HepG2 (cell line): ENCODE measurements around the gene GOLT1A. TPM values are rescaled to one million over a fixed set of nuclear protein-coding genes. Genes with fewer than 3 reads are reported as not detected.

Source experiments
- ATAC-seq: fragments of 200-7000 bp; cut with Tn5 transposase; 3 replicates; pipeline ENCODE4 v1.9.1; 2020; ENCODE audit warnings: mild to moderate bottlenecking, moderate library complexity
- BruUV-seq: library from RNA; stranded (reverse); fragments of 400-500 nt; replicated peaks from 2 replicates; lab custom pipeline; 2021; lab: Mats Ljungman, UMichigan
- CTCF ChIA-PET: fragments of 300-600 bp; formaldehyde crosslinking; extraction: SDS; loops from one replicate; lab custom pipeline; 2021; ENCODE audit warnings: low total read pairs, inconsistent platforms, low intra/inter-chr PET ratio; lab: Yijun Ruan, JAX
- POLR2A ChIA-PET: fragments of 350-600 bp; sonication (Branson Sonifier 250); formaldehyde crosslinking; loops from one replicate; lab custom pipeline; 2020; ENCODE audit warnings: antibody characterized with exemption, inconsistent platforms; lab: Yijun Ruan, JAX
- DNase-seq: peaks from one replicate; pipeline ENCODE4 v3.0.0-alpha.2; 2015; ENCODE audit warnings: low spot score
- FAIRE-seq: peaks from 3 replicates; lab custom pipeline; 2011; peaks lifted over from hg19 to GRCh38; lab: Jason Lieb, UNC
- H2AFZ ChIP-seq: one replicate; pipeline ENCODE4 v1.6.1; 2011; ENCODE audit warnings: low read length, inconsistent platforms
- H3K27ac ChIP-seq: fragments of 300-600 bp; 3 replicates; pipeline ENCODE4 v1.8.0; 2011; ENCODE audit warnings: mixed run types, mild to moderate bottlenecking, mixed read lengths, low read length, inconsistent platforms; ENCODE audit not compliant: insufficient read depth; ENCODE audit errors: extremely low read length
- H3K27me3 ChIP-seq, 2 experiments: fragments of 200-600 bp in 1 of 2; 2 replicates in 1 of 2; 3 replicates in 1 of 2; pipeline versions ENCODE4 v1.6.0 to v1.8.0; 2011; ENCODE audit warnings: low read length in 2 of 2, mild to moderate bottlenecking in 2 of 2, moderate library complexity in 2 of 2, inconsistent platforms in 1 of 2; ENCODE audit not compliant: insufficient read depth in 2 of 2, control insufficient read depth in 1 of 2
- H3K36me3 ChIP-seq, 2 experiments: fragments of 200-600 bp in 1 of 2; replicated peaks in 1 of 2; 2 replicates in 1 of 2; 3 replicates in 1 of 2; pipeline versions ENCODE4 v1.5.1 to v1.8.0; 2011; ENCODE audit warnings: low read length in 2 of 2, inconsistent platforms in 1 of 2; ENCODE audit not compliant: insufficient read depth in 2 of 2, control insufficient read depth in 1 of 2
- H3K4me1 ChIP-seq: 2 replicates; pipeline ENCODE4 v1.5.1; 2012; ENCODE audit warnings: low read length, inconsistent platforms; ENCODE audit not compliant: insufficient read depth
- H3K4me2 ChIP-seq: 2 replicates; pipeline ENCODE4 v1.6.0; 2011; ENCODE audit warnings: low read depth, low read length, inconsistent platforms
- H3K4me3 ChIP-seq, 3 experiments: fragments of 200-600 bp in 1 of 3; sonication (generic), shearing (Covaris generic) in 1 of 3; replicated peaks in 1 of 3; 2 replicates each; pipeline ENCODE4 v1.5.1; 2011 to 2016; ENCODE audit warnings: low read length in 3 of 3, inconsistent platforms in 2 of 3, low read depth in 2 of 3, mild to moderate bottlenecking in 2 of 3, control low read depth in 1 of 3, mixed read lengths in 1 of 3; ENCODE audit not compliant: insufficient read depth in 1 of 3
- H3K79me2 ChIP-seq: one replicate; pipeline ENCODE4 v1.6.1; 2011; ENCODE audit warnings: low read length, inconsistent platforms; ENCODE audit not compliant: insufficient read depth
- H3K9ac ChIP-seq: 2 replicates; pipeline ENCODE4 v1.6.0; 2011; ENCODE audit warnings: mild to moderate bottlenecking, low read depth, low read length, inconsistent platforms; ENCODE audit not compliant: insufficient read depth
- H3K9me3 ChIP-seq: 2 replicates; pipeline ENCODE4 v1.5.1; 2012; ENCODE audit warnings: mild to moderate bottlenecking, low read length
- H4K20me1 ChIP-seq: 2 replicates; pipeline ENCODE4 v1.6.0; 2011; ENCODE audit warnings: inconsistent platforms, mild to moderate bottlenecking, low read length, moderate library complexity; ENCODE audit not compliant: insufficient read depth
- AHDC1 ChIP-seq: sonication (generic); formaldehyde crosslinking; IDR thresholded peaks from 2 replicates; pipeline ENCODE4 v1.5.1; 2020; ENCODE audit warnings: mild to moderate bottlenecking, missing genetic modification reagents, borderline replicate concordance
- E2F1 ChIP-seq: sonication (generic); formaldehyde crosslinking; IDR thresholded peaks from 2 replicates; pipeline ENCODE4 v1.5.0; 2020; ENCODE audit warnings: missing genetic modification reagents
- ELF1 ChIP-seq: sonication (generic); formaldehyde crosslinking; IDR thresholded peaks from 2 replicates; pipeline ENCODE4 v1.4.0; 2020; ENCODE audit warnings: missing genetic modification reagents
- ETV6 ChIP-seq: sonication (generic); formaldehyde crosslinking; conservative IDR thresholded peaks from 2 replicates; pipeline ENCODE4 v1.4.0; 2020; ENCODE audit warnings: missing genetic modification reagents
- FUBP1 ChIP-seq: sonication (generic); formaldehyde crosslinking; IDR thresholded peaks from 2 replicates; pipeline ENCODE4 v1.5.1; 2020; ENCODE audit warnings: missing genetic modification reagents, mild to moderate bottlenecking, borderline replicate concordance
- HOXA5 ChIP-seq: sonication (generic); formaldehyde crosslinking; IDR thresholded peaks from 2 replicates; pipeline ENCODE4 v1.4.0; 2020; ENCODE audit warnings: missing genetic modification reagents
- SP1 ChIP-seq, 2 experiments: fragments of 450-650 bp in 1 of 2; sonication (generic) in 1 of 2; formaldehyde crosslinking in 1 of 2; IDR thresholded peaks; 2 replicates each; pipeline versions ENCODE4 v1.4.0 to v1.6.1; 2016 to 2020; ENCODE audit warnings: missing genetic modification reagents in 1 of 2
- SRY ChIP-seq: sonication (generic); formaldehyde crosslinking; IDR thresholded peaks from 2 replicates; pipeline ENCODE4 v1.8.0; 2022; ENCODE audit warnings: mild to moderate bottlenecking, missing genetic modification reagents
- STAG1 ChIP-seq: sonication (generic); formaldehyde crosslinking; IDR thresholded peaks from 2 replicates; pipeline ENCODE4 v1.4.0; 2020; ENCODE audit warnings: missing genetic modification reagents
- ZNF512B ChIP-seq: sonication (generic); formaldehyde crosslinking; IDR thresholded peaks from 2 replicates; pipeline ENCODE4 v1.5.1; 2020; ENCODE audit warnings: missing genetic modification reagents, mild to moderate bottlenecking, borderline replicate concordance
- ZNF766 ChIP-seq: sonication (generic); formaldehyde crosslinking; IDR thresholded peaks from 2 replicates; pipeline ENCODE4 v1.5.0; 2020; ENCODE audit warnings: missing genetic modification reagents, borderline replicate concordance
- ZNF775 ChIP-seq: sonication (generic); formaldehyde crosslinking; IDR thresholded peaks from 2 replicates; pipeline ENCODE4 v1.4.0; 2020; ENCODE audit warnings: missing genetic modification reagents, mild to moderate bottlenecking, moderate library complexity, borderline replicate concordance
- WGBS: methylation state at CpG from one replicate; pipeline ENCODE4 v1.1.6; 2017; ENCODE audit warnings: low lambda C conversion rate; 5-methylcytosine and 5-hydroxymethylcytosine counted together
- in situ Hi-C: cut with HindIII; loops from 2 replicates; pipeline ENCODE4 v1.10.0; 2017; ENCODE audit warnings: low pct_unique_long_range_greater_than_20kb; ENCODE audit not compliant: extremely low pct_ligation_motif_present
- intact Hi-C: fragments of 100-400 bp; cut with micrococcal nuclease; formaldehyde crosslinking; loops from one replicate; pipeline ENCODE4 v1.10.0; 2022; ENCODE audit not compliant: unreplicated experiment
- polyA plus RNA-seq, 8 experiments: library from polyadenylated mRNA; depleted of rRNA in 3 of 8; stranded (reverse) in 7 of 8; unstranded in 1 of 8; fragments of >200 nt; fragmentation: Illumina TruSeq in 4 of 8; extraction: Trizol in 4 of 8; gene quantifications; 2 replicates each; pipeline versions ENCODE4 v1.2.1 to v1.2.3, GENCODE V29; 2011 to 2016; ENCODE audit warnings: low read depth in 4 of 8, missing spikeins in 1 of 8, mixed read lengths in 1 of 8; ENCODE audit not compliant: insufficient read depth in 1 of 8
- total RNA-seq, 5 experiments: library from RNA; depleted of rRNA; stranded (reverse); fragments of >200 nt; fragmentation: Illumina TruSeq; extraction: Trizol; gene quantifications; 2 replicates each; pipeline ENCODE4 v1.2.3, GENCODE V29; 2016; ENCODE audit warnings: low read depth in 1 of 5

Gene GOLT1A
- total and polyA plus RNA-seq, 2 of the 13 experiments (the other 11 are each of a cell fraction or from before 2014, with no cell fraction given): 25.8 to 28.0 TPM

GRCh38 chr1:204263254-204263910, 49.6 kb upstream of the GOLT1A start:
- no TSS peak for BruUV-seq
- H3K79me2 ChIP-seq: no peaks in the 10 kb centered on the region
- WGBS: 98% methylated on average over 12 of the region's 13 CpGs
- H3K27ac ChIP-seq: no peak overlapping the region
- H3K36me3 ChIP-seq: peaks cover 10 to 34% of the 10 kb centered on the region in 2 experiments; a peak in 4 of 5 replicates
- POLR2A ChIA-PET: no interaction called here
- intact Hi-C loops (no loop called here), in situ Hi-C loops (loop anchor here (5.0 kb wide), 1 partner anchor 99 kb away; no protein-coding TSS in a partner anchor)
- no peak overlapping the region for H3K9ac ChIP-seq
- no peak overlapping the region for H2AFZ ChIP-seq
- no peaks in the 10 kb centered on the region for H4K20me1 ChIP-seq
- no peaks in the 10 kb centered on the region for H3K27me3 ChIP-seq
- DNase-seq (no peak), ATAC-seq (no peak), FAIRE-seq (no peak)
- CTCF ChIA-PET: no interaction called here
- no peaks in the 10 kb centered on the region for H3K9me3 ChIP-seq
- H3K4me3 ChIP-seq: no peak overlapping the region
- peaks cover 47% of the 10 kb centered on the region for H3K4me1 ChIP-seq
- no peak overlapping the region for H3K4me2 ChIP-seq
- no peak for TF ChIP-seq ETV6 (CRISPR knock-in tag)
- TF ChIP-seq SRY (CRISPR knock-in tag): no peak
- TF ChIP-seq ELF1 (CRISPR knock-in tag): no peak
- no peak for TF ChIP-seq SP1 (IDR thresholded peaks at IDR 0.05)
- no peak for TF ChIP-seq SP1 (CRISPR knock-in tag; IDR thresholded peaks at IDR 0.05)
- no peak for TF ChIP-seq ZNF766 (CRISPR knock-in tag)
- TF ChIP-seq HOXA5 (CRISPR knock-in tag): no peak
- TF ChIP-seq ZNF775 (CRISPR knock-in tag): no peak
- TF ChIP-seq FUBP1 (CRISPR knock-in tag): no peak
- TF ChIP-seq AHDC1 (CRISPR knock-in tag): no peak
- TF ChIP-seq ZNF512B (CRISPR knock-in tag): no peak
- TF ChIP-seq STAG1 (CRISPR knock-in tag): no peak
- no peak for TF ChIP-seq E2F1 (CRISPR knock-in tag)
